Upper lobe of left lung (tissue), 4 donors: Measurements from ENCODE around the gene PPP2R5E.

Experiments
- CTCF ChIP-seq, 6 experiments: fragments of 450-650 bp in 4 of 6; fragments of 200-600 bp in 2 of 6; sonication (generic) in 2 of 6; IDR thresholded peaks; one replicate each; pipeline ENCODE4 v1.5.1; 2016 to 2019; ENCODE audit warnings: antibody characterized with exemption in 6 of 6
- EP300 ChIP-seq, 4 donors: sonication (generic); formaldehyde crosslinking; IDR thresholded peaks; one replicate each; pipeline ENCODE4 v1.5.1; 2017; ENCODE audit warnings: antibody characterized with exemption in 4 of 4, control low read depth in 2 of 4
- POLR2A ChIP-seq, 4 donors: fragments of 450-650 bp; IDR thresholded peaks; one replicate each; pipeline ENCODE4 v1.5.1; 2016 to 2017; ENCODE audit warnings: antibody characterized with exemption in 4 of 4, mild to moderate bottlenecking in 2 of 4
- POLR2AphosphoS5 ChIP-seq, 2 donors: sonication (generic); formaldehyde crosslinking; IDR thresholded peaks; one replicate each; pipeline ENCODE4 v1.5.1; 2017; ENCODE audit warnings: antibody characterized with exemption in 2 of 2

- TF ChIP-seq CTCF (IDR thresholded peaks at IDR 0.05): no peak
- no peak for TF ChIP-seq POLR2A (IDR thresholded peaks at IDR 0.05)
- no peak for TF ChIP-seq EP300 (IDR thresholded peaks at IDR 0.05)
- no peak for TF ChIP-seq POLR2AphosphoS5 (IDR thresholded peaks at IDR 0.05)
Observed at GRCh38 chr14:63322897-63323573, 220.1 kb downstream of the PPP2R5E start.
